K562 (cell line): ENCODE results near the gene AURKB. TPM values are rescaled to one million over a fixed set of nuclear protein-coding genes. Genes with fewer than 3 reads are reported as not detected.

ENCODE experiments used
- ADNP ChIP-seq: fragments of 200-800 bp; sonication (Bioruptor generic); IDR thresholded peaks from 2 replicates; pipeline ENCODE4 v1.6.1; 2016; ENCODE audit warnings: missing genetic modification characterization, missing compliant biosample characterization
- BCOR ChIP-seq: fragments of 450-650 bp; IDR thresholded peaks from 2 replicates; pipeline ENCODE4 v1.6.1; 2016
- CBFA2T3 ChIP-seq: fragments of 450-650 bp; IDR thresholded peaks from 2 replicates; pipeline ENCODE4 v1.6.1; 2017
- CEBPB ChIP-seq: fragments of 450-650 bp; IDR thresholded peaks from 2 replicates; pipeline ENCODE4 v1.6.1; 2016; ENCODE audit warnings: missing genetic modification characterization, missing compliant biosample characterization
- EGR1 ChIP-seq: fragments of 450-650 bp; conservative IDR thresholded peaks from 2 replicates; pipeline ENCODE4 v1.6.1; 2017; ENCODE audit warnings: mild to moderate bottlenecking
- ETV6 ChIP-seq, 3 experiments: fragments of 150-350 bp in 1 of 3; sonication (generic) in 1 of 3; formaldehyde crosslinking in 1 of 3; IDR thresholded peaks; 2 replicates each; pipeline versions ENCODE4 v1.6.1 to v1.8.0; 2014 to 2022; ENCODE audit warnings: borderline replicate concordance in 2 of 3, low read depth in 2 of 3, antibody characterized with exemption in 1 of 3, low read length in 1 of 3, mild to moderate bottlenecking in 1 of 3, missing genetic modification reagents in 1 of 3
- KDM1A ChIP-seq, 2 experiments: fragments of 450-650 bp; IDR thresholded peaks; 2 replicates each; pipeline ENCODE4 v1.6.1; 2016; ENCODE audit warnings: mild to moderate bottlenecking in 2 of 2
- MECOM ChIP-seq: fragments of 250-450 bp; sonication (Bioruptor Pico); IDR thresholded peaks from 2 replicates; pipeline ENCODE4 v1.8.0; 2022; ENCODE audit warnings: inconsistent platforms
- POLR2H ChIP-seq: IDR thresholded peaks from 2 replicates; pipeline ENCODE4 v1.6.1; 2016; ENCODE audit warnings: missing genetic modification characterization, low read depth, mild to moderate bottlenecking, control low read depth, missing compliant biosample characterization, moderate library complexity
- POLR3A ChIP-seq: IDR thresholded peaks from 2 replicates; pipeline ENCODE4 v1.6.1; 2011; ENCODE audit warnings: borderline replicate concordance, mild to moderate bottlenecking, moderate library complexity; ENCODE audit not compliant: insufficient read length, insufficient read depth; ENCODE audit errors: extremely low read depth
- PRDM10 ChIP-seq: fragments of 450-650 bp; IDR thresholded peaks from 2 replicates; pipeline ENCODE4 v1.6.1; 2018; ENCODE audit not compliant: partially characterized antibody
- SMARCA5 ChIP-seq: fragments of 450-650 bp; IDR thresholded peaks from 2 replicates; pipeline ENCODE4 v1.6.1; 2016
- SREBF2 ChIP-seq: sonication (generic); formaldehyde crosslinking; IDR thresholded peaks from 2 replicates; pipeline ENCODE4 v1.4.0; 2020; ENCODE audit warnings: mild to moderate bottlenecking, missing genetic modification reagents
- ZFP30 ChIP-seq: fragments of 250-450 bp; sonication (Bioruptor Pico); IDR thresholded peaks from 2 replicates; pipeline ENCODE4 v1.8.0; 2022; ENCODE audit warnings: moderate library complexity, mild to moderate bottlenecking, inconsistent platforms, borderline replicate concordance
- polyA plus RNA-seq, 8 experiments: library from polyadenylated mRNA; depleted of rRNA in 4 of 8; stranded (reverse) in 5 of 8; unstranded in 3 of 8; fragments of >200 nt; fragmentation: Nextera tagmentation in 2 of 8; fragmentation: Illumina TruSeq in 1 of 8; extraction: Ambion mirVana in 2 of 8; extraction: Trizol in 1 of 8; gene quantifications; 2 replicates each; pipeline versions ENCODE4 v1.2.1 to v1.2.3, GENCODE V29; 2011 to 2014; ENCODE audit warnings: inconsistent platforms in 1 of 8, missing spikeins in 1 of 8
- total RNA-seq, 7 experiments: library from RNA; depleted of rRNA in 6 of 7; stranded (reverse); fragments of >200 nt in 6 of 7; fragmentation: Illumina TruSeq in 2 of 7; extraction: Trizol in 2 of 7; gene quantifications; 2 replicates each; pipeline versions ENCODE4 v1.2.1 to v1.2.3, GENCODE V29; 2011 to 2021; ENCODE audit warnings: low replicate concordance in 1 of 7
- TF ChIP-seq, protein P1 (sequence below), 2 experiments: fragments of 450-650 bp; formaldehyde crosslinking in 1 of 2; IDR thresholded peaks; 2 replicates each; pipeline versions ENCODE4 v1.4.0 to v1.6.1; 2014 to 2020; ENCODE audit warnings: mild to moderate bottlenecking in 2 of 2, borderline replicate concordance in 1 of 2, low read depth in 1 of 2

AURKB gene
- total and polyA plus RNA-seq, 9 of the 15 experiments (the other 6 are each of a cell fraction or from before 2014, with no cell fraction given): 27.2 to 114 (median 74.8) TPM

DNA sequence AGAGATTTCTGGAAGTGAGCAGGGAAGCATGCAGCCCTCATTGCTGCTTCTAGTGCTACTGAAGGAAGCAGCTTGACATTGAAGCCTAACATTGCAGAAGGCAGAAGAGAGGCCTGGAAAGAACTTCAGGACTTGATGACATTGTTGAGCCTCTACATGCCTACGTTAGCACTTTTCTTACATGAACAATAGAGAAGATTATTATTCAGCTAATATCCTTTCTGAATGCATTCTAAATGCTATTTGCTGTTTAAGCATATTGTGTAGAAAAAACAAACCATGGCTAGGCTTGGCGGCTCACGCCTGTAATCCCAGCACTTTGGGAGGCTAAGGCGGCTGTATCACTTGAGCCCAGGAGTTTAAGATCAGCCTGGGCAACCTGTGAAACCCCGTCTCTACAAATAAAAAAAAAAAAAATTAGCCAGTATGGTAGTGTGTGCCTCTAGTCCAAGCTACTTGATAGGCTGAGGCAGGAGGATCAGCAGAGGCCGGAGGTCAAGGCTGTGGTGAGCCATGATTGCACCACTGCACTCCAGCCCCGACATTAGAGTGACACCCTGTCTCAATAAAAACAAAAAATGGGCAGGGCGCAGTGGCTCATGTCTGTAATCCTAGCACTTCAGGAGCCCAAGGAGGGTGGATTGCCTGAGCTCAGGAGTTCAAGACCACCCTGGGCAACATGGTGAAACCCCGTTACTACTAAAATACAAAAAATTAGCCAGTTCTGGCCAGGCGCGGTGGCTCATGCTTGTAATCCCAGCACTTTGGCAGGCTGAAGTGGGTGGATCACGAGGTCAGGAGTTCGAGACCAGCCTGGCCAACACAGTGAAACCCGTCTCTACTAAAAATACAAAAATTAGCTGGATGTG, 2.2 kb upstream of the AURKB start (continued):
- TF ChIP-seq, protein P1, sequence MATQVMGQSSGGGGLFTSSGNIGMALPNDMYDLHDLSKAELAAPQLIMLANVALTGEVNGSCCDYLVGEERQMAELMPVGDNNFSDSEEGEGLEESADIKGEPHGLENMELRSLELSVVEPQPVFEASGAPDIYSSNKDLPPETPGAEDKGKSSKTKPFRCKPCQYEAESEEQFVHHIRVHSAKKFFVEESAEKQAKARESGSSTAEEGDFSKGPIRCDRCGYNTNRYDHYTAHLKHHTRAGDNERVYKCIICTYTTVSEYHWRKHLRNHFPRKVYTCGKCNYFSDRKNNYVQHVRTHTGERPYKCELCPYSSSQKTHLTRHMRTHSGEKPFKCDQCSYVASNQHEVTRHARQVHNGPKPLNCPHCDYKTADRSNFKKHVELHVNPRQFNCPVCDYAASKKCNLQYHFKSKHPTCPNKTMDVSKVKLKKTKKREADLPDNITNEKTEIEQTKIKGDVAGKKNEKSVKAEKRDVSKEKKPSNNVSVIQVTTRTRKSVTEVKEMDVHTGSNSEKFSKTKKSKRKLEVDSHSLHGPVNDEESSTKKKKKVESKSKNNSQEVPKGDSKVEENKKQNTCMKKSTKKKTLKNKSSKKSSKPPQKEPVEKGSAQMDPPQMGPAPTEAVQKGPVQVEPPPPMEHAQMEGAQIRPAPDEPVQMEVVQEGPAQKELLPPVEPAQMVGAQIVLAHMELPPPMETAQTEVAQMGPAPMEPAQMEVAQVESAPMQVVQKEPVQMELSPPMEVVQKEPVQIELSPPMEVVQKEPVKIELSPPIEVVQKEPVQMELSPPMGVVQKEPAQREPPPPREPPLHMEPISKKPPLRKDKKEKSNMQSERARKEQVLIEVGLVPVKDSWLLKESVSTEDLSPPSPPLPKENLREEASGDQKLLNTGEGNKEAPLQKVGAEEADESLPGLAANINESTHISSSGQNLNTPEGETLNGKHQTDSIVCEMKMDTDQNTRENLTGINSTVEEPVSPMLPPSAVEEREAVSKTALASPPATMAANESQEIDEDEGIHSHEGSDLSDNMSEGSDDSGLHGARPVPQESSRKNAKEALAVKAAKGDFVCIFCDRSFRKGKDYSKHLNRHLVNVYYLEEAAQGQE (IDR thresholded peaks at IDR 0.05; ENCODE audit: borderline replicate concordance): 0 out of 2 replicates have a peak, but pooled peaks have one; percentile 21
- TF ChIP-seq, protein P1 (CRISPR knock-in tag; IDR thresholded peaks at IDR 0.05; ENCODE audit: low read depth): no peak
- TF ChIP-seq ZFP30 (no peak), PRDM10 (no peak), SMARCA5 (peak; percentile 63; the same call in 1 of the 2 replicates), POLR2H (tag) (peak; percentile 81), KDM1A (IDR thresholded peaks at IDR 0.05) (peak; percentile 35 to 56; a peak in 1 of 4 replicates), ETV6 (IDR thresholded peaks at IDR 0.05; ENCODE audit: borderline replicate concordance in 1 of 2, low read depth in 2 of 2, low read length in 1 of 2) (no peak), ETV6 (CRISPR knock-in tag; IDR thresholded peaks at IDR 0.05; ENCODE audit: borderline replicate concordance) (no peak), SREBF2 (CRISPR knock-in tag) (no peak), CBFA2T3 (peak; percentile 27; the same call in 1 of the 2 replicates), ADNP (peak; percentile 37; the same call in 1 of the 2 replicates), BCOR (peak; percentile 80), CEBPB (peak; percentile 92), POLR3A (peak; percentile 19), EGR1 (peak; percentile 37; the same call in 1 of the 2 replicates), MECOM (no peak)
